ENCODE data around the gene STXBP5.

Gene STXBP5

GRCh38 chr6:147389463-147389862, 185.2 kb downstream of the STXBP5 start:
- no peak for DNase-seq

- DNase-seq = peak; percentile 18
Measured at GRCh38 chr6:147390909-147391536, 186.8 kb downstream of the STXBP5 start.

- no peak for DNase-seq
Measured at GRCh38 chr6:147392917-147393625, 188.9 kb downstream of the STXBP5 start.

- no peak for DNase-seq
Measured at GRCh38 chr6:147395158-147395557, 190.9 kb downstream of the STXBP5 start.

- DNase-seq = no peak
Measured at GRCh38 chr6:147397306-147397705, 193.1 kb downstream of the STXBP5 start.

- no peak for DNase-seq
Measured at GRCh38 chr6:147400968-147401367, 196.8 kb downstream of the STXBP5 start.

- no peak for DNase-seq
Measured at GRCh38 chr6:147401779-147402178, 197.6 kb downstream of the STXBP5 start.

GRCh38 chr6:147406783-147407182, 202.6 kb downstream of the STXBP5 start:
- no peak for DNase-seq

GRCh38 chr6:147407571-147407970, 203.4 kb downstream of the STXBP5 start:
- no peak for DNase-seq

- DNase-seq = no peak
Measured at GRCh38 chr6:147416622-147417021, 212.4 kb downstream of the STXBP5 start.

- DNase-seq = no peak
Measured at GRCh38 chr6:147417954-147418353, 213.7 kb downstream of the STXBP5 start.

GRCh38 chr6:147418523-147418922, 214.3 kb downstream of the STXBP5 start:
- DNase-seq = no peak

GRCh38 chr6:147421903-147422302, 217.7 kb downstream of the STXBP5 start:
- no peak for DNase-seq

GRCh38 chr6:147423111-147423510, 218.9 kb downstream of the STXBP5 start:
- no peak for DNase-seq

GRCh38 chr6:147429794-147430193, 225.6 kb downstream of the STXBP5 start:
- DNase-seq = no peak

GRCh38 chr6:147430811-147431210, 226.6 kb downstream of the STXBP5 start:
- DNase-seq = no peak

- no peak for DNase-seq
Measured at GRCh38 chr6:147434076-147434475, 229.9 kb downstream of the STXBP5 start.

GRCh38 chr6:147434516-147434915, 230.3 kb downstream of the STXBP5 start:
- DNase-seq = no peak

- no peak for DNase-seq
Measured at GRCh38 chr6:147437615-147438014, 233.4 kb downstream of the STXBP5 start.

- DNase-seq = no peak
Measured at GRCh38 chr6:147438758-147439528, 234.7 kb downstream of the STXBP5 start.
